Measurements from ENCODE around the gene ARPC5. TPM values are rescaled to one million over a fixed set of nuclear protein-coding genes. Genes with fewer than 3 reads are reported as not detected.

The ARPC5 gene
- total and polyA plus RNA-seq, 9 of the 15 experiments (the other 6 are each of a cell fraction or from before 2014, with no cell fraction given) = 71.8 to 150 (median 91.6) TPM

GRCh38 chr1:183638649-183639387 lies 3.2 kb upstream of the ARPC5 start:
- ATAC-seq (no peak), FAIRE-seq (no peak), DNase-seq (ENCODE audit: extremely low read depth in 1 of 4, low spot score in 3 of 4) (no peak)
- H3K9ac ChIP-seq (ENCODE audit: insufficient read depth in 1 of 2, low read depth in 2 of 2, low read length in 2 of 2) = no peak overlapping the region
- peaks cover 0 to 15% of the 10 kb centered on the region in 2 experiments; a peak in 4 of 5 replicates for H3K4me1 ChIP-seq (replicated peaks in 1 of 2; ENCODE audit: control insufficient read depth in 2 of 2, insufficient read depth in 2 of 2, low read length in 2 of 2)
- no peak overlapping the region for H3K4me2 ChIP-seq (ENCODE audit: insufficient read depth, low read length)
- in situ Hi-C loops (cut with MboI) (no loop called here), intact Hi-C loops (cut with micrococcal nuclease) (loop anchor here (10.0 kb wide), 1 partner anchor 416 kb away; the partner anchor contains the start of gene TSEN15)
- CTCF ChIA-PET (ENCODE audit: low intra/inter-chr PET ratio) = no interaction called here
- no peaks in the 10 kb centered on the region for H3K9me3 ChIP-seq (replicated peaks; ENCODE audit: control insufficient read depth, insufficient read depth, low read depth, low read length)
- H4K20me1 ChIP-seq (replicated peaks; ENCODE audit: control insufficient read depth, insufficient read depth, low read length) = no peaks in the 10 kb centered on the region
- TF ChIP-seq IFI16 (CRISPR knock-in tag; IDR thresholded peaks at IDR 0.05) (no peak), LEF1 (IDR thresholded peaks at IDR 0.05) (no peak)
- no TSS peak for BruUV-seq (replicated peaks)
- no peaks in the 10 kb centered on the region for H3K36me3 ChIP-seq (ENCODE audit: control insufficient read depth, insufficient read depth, low read length)
- no peak overlapping the region for H3K27ac ChIP-seq (ENCODE audit: extremely low read depth, low read depth, low read length)
- no peaks in the 10 kb centered on the region for H3K9me1 ChIP-seq (ENCODE audit: control insufficient read depth, insufficient read depth, low read length)
- H3K79me2 ChIP-seq (ENCODE audit: control insufficient read depth, insufficient read depth, low read length) = peaks cover 17% of the 10 kb centered on the region
- H2AFZ ChIP-seq (ENCODE audit: low read depth, low read length) = no peak overlapping the region
- no peak overlapping the region for H3K4me3 ChIP-seq
- POLR2A ChIA-PET = no interaction called here
- WGBS (ENCODE audit: insufficient coverage, low coverage, missing lambda C conversion rate) = 3% methylated on average over 7 of the region's 7 CpGs
- H3K27me3 ChIP-seq (ENCODE audit: control insufficient read depth in 2 of 2, insufficient read depth in 2 of 2, low read length in 2 of 2) = peaks cover 8 to 12% of the 10 kb centered on the region in 2 experiments; a peak in 3 of 5 replicates

- H3K9me1 ChIP-seq (ENCODE audit: control insufficient read depth, insufficient read depth, low read length) = no peaks in the 10 kb centered on the region
- H4K20me1 ChIP-seq (replicated peaks; ENCODE audit: control insufficient read depth, insufficient read depth, low read length) = no peaks in the 10 kb centered on the region
- CTCF ChIA-PET (ENCODE audit: low intra/inter-chr PET ratio) = no interaction called here
- 13% methylated on average over 5 of the region's 5 CpGs for WGBS (ENCODE audit: insufficient coverage, low coverage, missing lambda C conversion rate)
- POLR2A ChIA-PET = no interaction called here
- no peak overlapping the region for H3K4me2 ChIP-seq (ENCODE audit: insufficient read depth, low read length)
- no peak overlapping the region for H3K27ac ChIP-seq (ENCODE audit: extremely low read depth, low read depth, low read length)
- H2AFZ ChIP-seq (ENCODE audit: low read depth, low read length) = no peak overlapping the region
- DNase-seq (ENCODE audit: extremely low read depth in 1 of 4, low spot score in 3 of 4) (no peak), ATAC-seq (no peak), FAIRE-seq (no peak)
- peaks cover 7% of the 10 kb centered on the region; the same call in 1 of the 3 replicates for H3K36me3 ChIP-seq (ENCODE audit: control insufficient read depth, insufficient read depth, low read length)
- H3K79me2 ChIP-seq (ENCODE audit: control insufficient read depth, insufficient read depth, low read length) = peaks cover 37% of the 10 kb centered on the region
- no peak overlapping the region for H3K4me3 ChIP-seq
- peaks cover 3 to 12% of the 10 kb centered on the region in 2 experiments; a peak in 2 of 5 replicates for H3K27me3 ChIP-seq (ENCODE audit: control insufficient read depth in 2 of 2, insufficient read depth in 2 of 2, low read length in 2 of 2)
- intact Hi-C loops (cut with micrococcal nuclease) (loop anchor here (10.0 kb wide), 1 partner anchor 418 kb away; the partner anchor contains the start of gene TSEN15), in situ Hi-C loops (cut with MboI) (no loop called here)
- no peak overlapping the region for H3K9ac ChIP-seq (ENCODE audit: insufficient read depth in 1 of 2, low read depth in 2 of 2, low read length in 2 of 2)
- no peaks in the 10 kb centered on the region for H3K9me3 ChIP-seq (replicated peaks; ENCODE audit: control insufficient read depth, insufficient read depth, low read depth, low read length)
- H3K4me1 ChIP-seq (replicated peaks in 1 of 2; ENCODE audit: control insufficient read depth in 2 of 2, insufficient read depth in 2 of 2, low read length in 2 of 2) = peaks cover 0 to 15% of the 10 kb centered on the region in 2 experiments; a peak in 4 of 5 replicates
- BruUV-seq (replicated peaks) = no TSS peak
- no peak for TF ChIP-seq NR2F6 (CRISPR knock-in tag; IDR thresholded peaks at IDR 0.05)
- TF ChIP-seq ZNF609 (CRISPR knock-in tag; IDR thresholded peaks at IDR 0.05; ENCODE audit: borderline replicate concordance) = no peak
- TF ChIP-seq SP2 (IDR thresholded peaks at IDR 0.05; ENCODE audit: extremely low read depth, low read depth, low read length, poor library complexity, severe bottlenecking) = no peak
- TF ChIP-seq E2F8 (IDR thresholded peaks at IDR 0.05; ENCODE audit: low read depth, partially characterized antibody) = no peak
- no peak for TF ChIP-seq BMI1 (IDR thresholded peaks at IDR 0.05; ENCODE audit: low read length)
Observed at GRCh38 chr1:183636783-183637182, 1.2 kb upstream of the ARPC5 start.

All from K562 (cell line).